Activated naive CD8-positive, alpha-beta T cell (primary cell): ENCODE measurements around the gene TYW1B.
"Not testable (repeated sequence)": the region's sequence is repeated elsewhere in the genome, so short reads cannot be mapped to it uniquely, and the experiment has no call there.

Experiments
- H3K27ac Mint-ChIP-seq: one replicate; pipeline ENCODE4 v1.8.0; 2021; ENCODE audit warnings: mixed read lengths
- H3K27me3 Mint-ChIP-seq: one replicate; pipeline ENCODE4 v1.8.0; 2021; ENCODE audit warnings: mixed read lengths
- H3K36me3 Mint-ChIP-seq: one replicate; pipeline ENCODE4 v1.8.0; 2021; ENCODE audit warnings: mixed read lengths
- H3K4me1 Mint-ChIP-seq: one replicate; pipeline ENCODE4 v1.8.0; 2021; ENCODE audit warnings: low read depth, mixed read lengths
- H3K4me3 Mint-ChIP-seq: one replicate; pipeline ENCODE4 v1.8.0; 2021; ENCODE audit warnings: mild to moderate bottlenecking, mixed read lengths
- H3K9me3 Mint-ChIP-seq: one replicate; pipeline ENCODE4 v1.8.0; 2021; ENCODE audit warnings: low read depth, mixed read lengths

TYW1B gene

DNA sequence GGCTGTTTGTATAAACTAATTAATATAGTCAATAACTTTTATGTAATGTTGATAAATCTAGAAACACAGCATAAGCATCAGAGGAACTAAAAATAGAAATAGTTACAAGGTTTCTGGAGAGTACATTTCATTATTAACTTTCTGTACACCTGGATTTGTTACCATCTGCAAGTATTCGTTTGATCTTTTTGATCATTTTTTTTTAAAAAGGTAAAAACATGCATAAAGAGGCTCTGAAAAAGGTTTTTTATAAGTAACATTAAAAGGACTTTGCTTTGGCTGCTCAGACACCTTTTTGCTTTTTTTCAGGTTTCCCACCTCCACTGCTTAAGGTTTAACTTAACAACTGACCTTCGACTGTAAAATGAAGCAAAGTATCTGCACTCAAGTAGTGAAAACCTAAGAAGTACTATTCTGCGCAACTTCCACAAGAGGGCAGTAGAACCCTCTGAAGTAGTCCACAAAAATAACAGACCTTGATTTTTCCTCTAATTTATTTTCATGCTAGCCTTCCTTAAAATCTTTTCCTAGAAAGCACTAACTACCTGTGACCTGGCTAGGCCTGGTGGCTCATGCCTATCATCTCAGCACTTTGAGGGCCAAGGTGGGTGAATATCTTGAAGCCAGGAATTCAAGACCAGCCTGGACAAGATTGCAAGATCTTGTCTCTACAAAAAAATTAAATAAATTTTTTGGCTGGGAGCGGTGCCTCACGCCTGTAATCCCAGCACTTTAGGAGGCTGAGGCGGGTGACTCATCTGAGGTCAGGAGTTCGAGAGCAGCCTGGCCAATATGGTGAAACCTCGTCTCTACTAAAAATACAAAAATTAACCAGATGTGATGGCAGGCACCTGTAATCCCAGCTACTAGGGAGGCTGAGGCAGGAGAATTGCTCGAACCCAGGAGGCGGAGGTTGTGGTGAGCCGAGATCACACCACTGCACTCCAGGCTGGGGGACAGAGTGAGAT lies 4.0 kb downstream of the TYW1B start:
- H3K36me3 Mint-ChIP-seq, H3K27ac Mint-ChIP-seq, H3K4me3 Mint-ChIP-seq, H3K27me3 Mint-ChIP-seq, H3K9me3 Mint-ChIP-seq: not testable (repeated sequence)
- H3K4me1 Mint-ChIP-seq: peaks cover 17% of the 10 kb centered on the region

DNA sequence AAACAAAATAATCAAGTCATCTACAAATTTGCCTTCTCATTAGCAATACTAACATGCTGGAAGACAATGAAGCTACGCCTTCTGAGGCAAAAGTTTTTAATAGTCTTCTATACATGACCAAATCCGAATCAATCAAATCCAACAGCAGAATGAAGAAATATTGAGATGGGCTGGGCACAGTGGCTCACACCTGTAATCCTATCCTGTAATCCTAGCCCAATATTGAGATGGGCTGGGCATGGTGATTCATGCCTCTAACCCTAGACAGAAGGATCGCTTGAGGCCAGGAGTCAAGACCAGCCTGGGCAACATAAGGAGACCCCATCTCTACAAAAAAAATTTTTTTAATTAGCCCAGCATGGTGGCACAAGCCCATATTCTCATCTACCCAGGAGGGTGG lies 5.5 kb downstream of the TYW1B start:
- H3K4me1 Mint-ChIP-seq: peaks cover 14% of the 10 kb centered on the region
- H3K9me3 Mint-ChIP-seq, H3K4me3 Mint-ChIP-seq, H3K27ac Mint-ChIP-seq, H3K27me3 Mint-ChIP-seq, H3K36me3 Mint-ChIP-seq: not testable (repeated sequence)

DNA sequence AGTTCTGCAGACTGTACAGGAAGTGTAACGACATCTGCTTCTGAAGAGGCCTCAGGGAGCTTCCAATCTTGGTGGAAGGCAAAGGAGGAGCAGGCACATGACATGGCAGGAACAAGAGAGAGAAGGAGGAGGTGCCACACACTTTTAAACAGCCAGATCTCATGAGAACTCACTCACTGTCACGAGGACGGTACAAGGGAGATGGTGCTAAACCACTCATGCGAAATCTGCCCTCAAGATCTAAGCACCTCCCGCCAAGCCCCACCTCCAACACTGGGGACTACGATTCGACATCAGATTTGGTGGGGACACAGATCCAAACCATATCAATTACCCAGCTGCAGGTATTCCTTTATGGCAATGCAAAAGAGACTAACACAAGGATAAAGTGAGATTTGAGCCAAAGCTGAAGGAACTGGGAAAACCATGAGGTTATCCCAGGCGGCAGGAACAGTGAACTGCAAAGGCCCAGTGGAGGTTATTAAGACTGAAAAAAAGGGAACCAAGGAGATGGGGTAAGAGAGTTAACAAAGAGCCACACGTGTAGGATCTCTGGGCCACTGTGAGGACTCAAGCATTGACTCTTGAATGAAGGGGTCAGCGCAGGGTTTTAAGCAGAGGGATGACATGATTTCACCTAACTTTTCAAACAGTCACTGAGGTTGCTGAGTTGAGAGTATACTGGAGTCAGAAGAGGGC lies 9.2 kb downstream of the TYW1B start:
- not testable (repeated sequence) for H3K4me3 Mint-ChIP-seq, H3K4me1 Mint-ChIP-seq, H3K9me3 Mint-ChIP-seq, H3K27me3 Mint-ChIP-seq, H3K27ac Mint-ChIP-seq, H3K36me3 Mint-ChIP-seq

DNA sequence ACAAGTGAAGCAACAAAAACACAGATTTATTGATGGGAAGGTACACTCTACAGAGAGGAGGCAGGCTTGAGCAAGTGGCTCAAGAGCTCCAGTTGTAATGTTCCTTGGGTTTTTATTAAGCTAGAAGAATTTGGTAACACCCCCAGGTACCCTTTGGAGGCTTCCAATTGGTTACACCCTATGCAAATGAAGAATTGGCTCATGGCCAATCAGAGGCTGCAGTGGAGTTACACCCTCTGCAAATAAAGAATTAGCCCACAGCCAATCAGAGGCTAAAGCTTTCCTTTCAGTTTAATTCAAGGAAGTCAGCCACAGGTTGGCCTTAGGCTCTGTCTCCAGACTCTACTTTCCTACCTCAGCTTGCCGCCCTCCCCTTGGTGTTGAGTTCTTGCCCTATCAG lies 10.3 kb downstream of the TYW1B start:
- not testable (repeated sequence) for H3K27ac Mint-ChIP-seq, H3K4me3 Mint-ChIP-seq, H3K36me3 Mint-ChIP-seq, H3K27me3 Mint-ChIP-seq, H3K4me1 Mint-ChIP-seq, H3K9me3 Mint-ChIP-seq

DNA sequence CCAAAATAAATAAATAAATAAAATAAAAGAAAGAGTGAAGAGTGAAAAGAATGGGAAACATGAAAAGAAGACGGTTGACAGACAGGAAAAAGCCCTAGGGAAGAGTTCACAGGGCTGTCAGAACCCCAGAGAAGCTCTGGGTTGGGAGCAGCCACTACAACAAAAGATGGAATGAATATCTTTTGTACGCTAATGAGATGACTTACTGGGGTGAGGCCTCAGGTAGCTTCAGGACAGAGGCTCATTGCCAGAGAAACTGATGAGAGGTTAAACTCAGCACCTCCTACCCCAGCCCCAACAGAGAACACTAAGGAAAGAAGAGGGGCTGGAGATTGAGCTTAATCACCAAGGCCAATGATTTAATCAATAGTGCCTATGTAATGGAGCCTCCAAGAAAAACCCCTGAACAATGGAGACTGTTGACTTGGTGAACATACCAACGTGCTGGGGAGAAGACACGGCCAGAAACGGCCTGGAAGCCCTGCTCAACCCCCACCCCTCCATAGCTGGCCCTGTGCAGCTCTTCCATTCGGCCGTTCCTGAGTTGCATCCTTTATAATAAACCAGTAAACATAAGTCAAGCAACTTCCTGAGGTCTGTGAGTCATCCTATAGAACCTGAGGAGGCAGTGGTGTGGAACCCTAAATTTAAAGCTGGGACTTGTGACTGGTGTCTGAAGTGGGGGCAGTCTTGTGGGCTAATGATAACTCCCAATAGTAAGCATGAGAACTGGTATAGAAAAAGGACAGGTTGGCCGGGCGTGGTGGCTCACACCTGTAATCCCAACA lies 11.4 kb downstream of the TYW1B start:
- H3K4me1 Mint-ChIP-seq, H3K27ac Mint-ChIP-seq, H3K9me3 Mint-ChIP-seq, H3K4me3 Mint-ChIP-seq, H3K27me3 Mint-ChIP-seq, H3K36me3 Mint-ChIP-seq: not testable (repeated sequence)

DNA sequence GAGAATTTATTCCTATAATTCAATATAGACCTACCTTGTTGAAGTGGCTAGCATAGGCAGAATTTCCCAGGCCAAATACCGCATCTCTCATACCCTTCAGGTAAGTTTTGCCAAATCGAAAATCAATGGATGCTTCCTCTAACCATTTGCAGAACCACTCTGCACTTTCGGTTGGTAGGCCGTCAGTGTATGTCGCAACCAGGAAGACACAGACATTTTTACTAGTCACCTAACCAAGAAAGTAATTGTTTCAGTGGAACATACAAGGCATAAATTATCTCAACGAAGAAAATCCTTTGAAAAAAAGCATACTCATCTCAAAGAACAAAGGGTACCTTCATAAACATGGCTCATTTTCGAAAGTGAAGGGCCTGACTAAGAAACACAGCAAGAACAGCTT lies 17.6 kb downstream of the TYW1B start:
- not testable (repeated sequence) for H3K36me3 Mint-ChIP-seq, H3K4me1 Mint-ChIP-seq, H3K4me3 Mint-ChIP-seq, H3K27ac Mint-ChIP-seq, H3K27me3 Mint-ChIP-seq, H3K9me3 Mint-ChIP-seq

DNA sequence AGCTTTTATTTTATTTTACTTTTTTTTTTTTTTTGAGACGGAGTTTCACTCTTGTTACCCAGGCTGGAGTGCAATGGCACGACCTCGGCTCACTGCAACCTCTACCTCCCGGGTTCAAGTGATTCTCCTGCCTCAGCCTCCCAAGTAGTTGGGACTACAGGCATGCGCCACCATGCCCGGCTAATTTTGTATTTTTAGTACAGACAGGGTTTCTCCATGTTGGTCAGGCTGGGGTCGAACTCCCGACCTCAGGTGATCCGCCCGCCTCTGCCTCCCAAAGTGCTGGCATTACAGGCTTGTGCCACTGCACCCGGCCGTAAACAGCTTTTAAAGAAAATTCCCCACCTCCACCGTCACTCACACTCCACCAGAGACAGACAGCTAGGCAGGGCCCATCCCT lies 19.5 kb downstream of the TYW1B start:
- H3K4me1 Mint-ChIP-seq, H3K27ac Mint-ChIP-seq, H3K4me3 Mint-ChIP-seq, H3K9me3 Mint-ChIP-seq, H3K27me3 Mint-ChIP-seq: not testable (repeated sequence)
- peaks cover 12% of the 10 kb centered on the region for H3K36me3 Mint-ChIP-seq

DNA sequence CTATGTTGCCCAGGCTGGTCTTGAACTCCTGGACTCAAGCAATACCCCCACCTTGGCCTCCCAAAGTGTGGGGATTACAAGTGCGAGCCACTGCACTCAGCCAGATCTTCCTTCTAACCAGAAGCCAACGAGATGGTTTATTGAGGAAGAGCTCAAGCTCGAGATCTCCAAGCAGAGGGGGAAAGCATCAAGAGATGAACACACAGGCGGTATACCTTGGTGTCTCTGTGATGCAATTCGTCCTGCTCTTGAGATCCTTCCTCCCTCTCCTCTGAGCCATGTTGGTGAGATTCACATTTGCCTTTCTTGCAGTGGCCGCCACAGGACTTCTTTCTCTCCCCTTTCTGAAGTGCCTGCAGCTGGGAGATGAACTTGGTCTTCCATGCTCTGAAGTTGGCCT lies 21.1 kb downstream of the TYW1B start:
- peaks cover 14% of the 10 kb centered on the region for H3K36me3 Mint-ChIP-seq
- H3K9me3 Mint-ChIP-seq, H3K4me3 Mint-ChIP-seq, H3K4me1 Mint-ChIP-seq, H3K27ac Mint-ChIP-seq, H3K27me3 Mint-ChIP-seq: not testable (repeated sequence)

DNA sequence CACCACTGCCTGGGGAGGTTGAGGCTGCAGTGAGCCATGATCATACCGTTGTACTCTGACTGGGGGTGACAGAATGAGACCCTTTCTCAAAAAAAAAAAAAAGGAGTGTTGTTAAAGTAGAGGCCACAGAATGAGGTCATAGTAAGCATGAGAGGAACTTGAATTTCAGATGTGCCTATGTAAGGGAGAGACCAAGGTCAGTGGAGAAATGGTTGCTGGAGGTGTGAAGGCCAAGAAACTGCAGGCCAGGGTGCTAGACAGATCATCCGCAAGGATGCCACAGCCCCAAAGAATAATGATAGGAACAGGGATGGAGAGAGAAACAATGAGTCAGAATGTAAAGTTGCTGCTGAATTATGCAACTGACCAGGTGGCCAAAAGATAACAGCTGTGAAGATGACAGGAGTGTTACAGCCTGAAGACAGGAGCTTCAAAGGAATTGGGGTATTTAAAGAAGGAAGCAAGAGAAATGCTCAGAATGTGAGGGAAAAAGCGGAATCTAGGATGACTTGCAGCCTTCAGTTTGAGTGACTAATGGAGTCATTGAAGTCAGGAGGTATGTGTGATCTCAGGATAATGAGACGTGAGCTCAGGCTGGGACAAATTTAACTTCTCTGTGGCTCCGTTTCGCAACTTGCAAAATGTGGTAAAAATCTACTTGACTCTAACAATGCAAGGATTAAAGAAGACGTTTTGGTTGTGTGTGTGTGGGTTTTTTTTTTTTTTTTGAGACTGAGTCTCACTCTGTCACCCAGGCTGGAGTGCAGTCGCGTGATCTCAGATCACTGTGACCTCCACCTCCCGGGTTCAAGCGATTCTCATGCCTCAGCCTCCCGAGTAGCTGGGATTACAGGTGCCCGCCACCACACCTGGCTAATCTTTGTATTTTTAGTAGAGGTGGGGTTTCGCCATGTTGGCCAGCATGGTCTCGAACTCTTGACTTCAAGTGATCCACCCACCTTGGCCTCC lies 22.2 kb downstream of the TYW1B start:
- H3K27ac Mint-ChIP-seq: no peak overlapping the region
- no peaks in the 10 kb centered on the region for H3K9me3 Mint-ChIP-seq
- H3K27me3 Mint-ChIP-seq: no peaks in the 10 kb centered on the region
- H3K4me3 Mint-ChIP-seq: no peak overlapping the region
- H3K36me3 Mint-ChIP-seq: peaks cover 16% of the 10 kb centered on the region
- H3K4me1 Mint-ChIP-seq: no peaks in the 10 kb centered on the region

DNA sequence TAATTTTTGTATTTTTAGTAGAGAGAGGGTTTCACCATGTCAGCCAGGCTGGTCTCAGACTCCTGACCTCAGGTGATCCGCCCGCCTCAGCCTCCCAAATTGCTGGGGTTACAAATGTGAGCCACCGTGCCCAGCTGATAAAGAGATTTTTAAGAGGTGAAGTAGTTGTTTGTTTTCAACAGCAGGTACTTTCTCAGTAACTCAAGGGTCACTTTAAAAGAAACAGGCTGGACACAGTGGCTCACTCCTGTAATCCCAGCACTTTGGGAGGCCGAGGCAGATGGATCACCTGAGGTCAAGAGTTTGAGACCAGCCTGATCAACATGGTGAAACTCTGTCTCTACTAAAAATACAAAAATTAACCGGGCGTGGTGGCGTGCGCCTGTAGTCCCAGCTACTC lies 24.2 kb downstream of the TYW1B start:
- H3K27ac Mint-ChIP-seq, H3K4me3 Mint-ChIP-seq, H3K4me1 Mint-ChIP-seq, H3K9me3 Mint-ChIP-seq, H3K27me3 Mint-ChIP-seq: not testable (repeated sequence)
- H3K36me3 Mint-ChIP-seq: peaks cover 16% of the 10 kb centered on the region

DNA sequence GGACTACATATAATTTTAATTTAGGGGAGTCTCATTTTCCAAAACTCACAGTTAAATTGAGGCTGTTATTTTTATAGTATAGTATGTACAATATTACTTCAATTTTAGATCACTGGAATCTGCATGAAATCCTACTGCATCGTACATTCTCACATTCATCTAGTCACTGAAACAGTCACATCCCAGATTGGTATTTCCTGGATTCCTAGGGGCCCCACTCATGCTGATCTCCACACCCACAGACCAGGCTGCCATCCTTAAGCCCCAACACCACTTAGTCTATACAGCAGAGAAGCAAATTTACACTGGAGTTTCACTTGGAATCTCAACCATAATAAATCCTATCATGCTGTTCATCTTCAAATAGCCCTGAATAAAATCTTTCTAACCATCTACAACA lies 26.4 kb downstream of the TYW1B start:
- not testable (repeated sequence) for H3K27me3 Mint-ChIP-seq, H3K4me3 Mint-ChIP-seq, H3K27ac Mint-ChIP-seq, H3K9me3 Mint-ChIP-seq, H3K4me1 Mint-ChIP-seq
- peaks cover 26% of the 10 kb centered on the region for H3K36me3 Mint-ChIP-seq

DNA sequence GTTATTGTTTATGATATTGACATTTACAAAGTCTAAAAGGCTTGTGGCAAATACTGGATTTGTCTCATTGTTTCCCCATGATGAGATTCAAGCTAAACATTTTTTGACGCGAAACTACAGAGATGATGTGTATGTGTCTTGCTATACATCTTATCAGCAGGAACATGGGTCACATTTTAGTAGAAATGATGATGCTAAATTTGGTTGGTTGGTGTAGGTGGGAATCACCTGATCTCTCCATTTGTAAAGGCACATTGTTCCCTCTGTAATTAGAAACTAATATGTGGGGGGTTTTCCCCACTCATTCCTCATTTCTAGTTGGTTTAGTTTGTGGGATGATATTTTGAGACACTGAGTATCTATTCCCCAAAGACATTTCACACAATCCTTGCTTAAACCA lies 32.6 kb downstream of the TYW1B start:
- peaks cover 14% of the 10 kb centered on the region for H3K36me3 Mint-ChIP-seq
- H3K4me3 Mint-ChIP-seq, H3K9me3 Mint-ChIP-seq, H3K27ac Mint-ChIP-seq, H3K27me3 Mint-ChIP-seq, H3K4me1 Mint-ChIP-seq: not testable (repeated sequence)

DNA sequence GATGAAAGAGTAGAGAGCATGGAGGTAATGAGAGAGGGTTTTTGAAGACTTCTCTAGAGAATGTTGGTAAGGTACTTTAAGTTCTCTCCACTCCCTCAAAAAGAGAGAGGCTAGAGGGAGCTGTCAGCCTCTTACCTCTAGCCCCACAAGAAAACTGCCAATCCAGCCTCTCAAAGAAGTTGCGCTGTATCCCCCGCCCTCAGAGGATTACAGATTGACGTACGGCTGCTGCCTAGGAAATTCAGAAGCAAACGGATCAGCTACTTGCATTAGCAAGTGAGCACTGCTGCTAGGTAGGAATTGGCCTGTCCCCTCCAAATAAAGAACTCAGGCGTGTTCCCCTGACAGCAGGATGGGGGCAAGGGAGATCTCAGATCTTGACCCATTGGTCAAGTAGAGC lies 34.2 kb downstream of the TYW1B start:
- Mint-ChIP-seq H3K36me3 (peaks cover 14% of the 10 kb centered on the region), H3K27me3 (no peaks in the 10 kb centered on the region), H3K4me3 (no peak overlapping the region), H3K27ac (no peak overlapping the region), H3K9me3 (no peaks in the 10 kb centered on the region), H3K4me1 (no peaks in the 10 kb centered on the region)

DNA sequence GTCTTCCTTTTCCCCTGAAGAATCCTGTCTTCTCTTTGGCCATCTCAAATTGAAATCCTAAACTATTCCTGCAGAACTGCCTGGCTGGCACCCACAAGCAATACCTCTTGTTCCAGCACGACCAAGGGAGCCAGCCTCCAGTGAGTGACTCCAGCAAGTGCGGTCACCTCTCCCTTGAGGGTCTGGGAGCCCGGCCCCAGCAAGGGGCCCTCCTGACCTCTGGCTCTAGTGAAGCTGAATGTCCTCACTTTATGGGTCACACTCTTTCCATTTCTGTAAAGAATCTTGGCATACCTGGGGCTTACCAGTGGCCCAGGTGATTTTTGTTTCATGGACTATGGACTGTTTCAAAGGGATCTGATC lies 37.3 kb downstream of the TYW1B start:
- not testable (repeated sequence) for H3K4me1 Mint-ChIP-seq, H3K9me3 Mint-ChIP-seq, H3K36me3 Mint-ChIP-seq, H3K4me3 Mint-ChIP-seq, H3K27me3 Mint-ChIP-seq, H3K27ac Mint-ChIP-seq
